ENCODE measurements around the gene HSPA9.

Gene HSPA9

DNA sequence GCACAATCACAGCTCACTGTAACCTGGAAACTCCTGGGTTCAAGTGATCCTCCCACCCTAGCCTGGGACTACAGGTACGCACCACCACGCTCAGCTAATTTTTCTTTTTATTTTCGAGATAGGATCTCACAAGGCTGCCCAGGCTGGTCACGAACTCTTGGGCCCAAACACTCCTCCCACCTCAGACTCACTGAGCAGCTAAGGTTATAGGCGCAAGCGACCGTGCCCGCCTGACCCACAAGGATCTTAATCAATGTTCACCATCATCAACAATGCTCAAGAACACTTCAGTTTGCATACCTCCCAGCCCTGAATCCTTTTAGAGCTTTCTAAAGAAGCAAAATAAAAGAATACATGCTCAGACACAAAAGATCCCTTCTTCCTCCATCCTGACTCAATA, 45.4 kb downstream of the HSPA9 start:
- Histone ChIP-seq H3K36me3 (ENCODE audit: control insufficient read depth in 1 of 2, insufficient read depth in 2 of 2, low read length in 2 of 2) (peaks cover 7 to 8% of the 10 kb centered on the region in 2 experiments), H4K12ac (ENCODE audit: low read depth, low read length) (no peak overlapping the region), H3K4me3 (ENCODE audit: low read depth, low read length) (no peak overlapping the region), H2BK12ac (ENCODE audit: low read length) (no peak overlapping the region), H4K8ac (ENCODE audit: low read depth, low read length) (no peak overlapping the region), H3K23ac (ENCODE audit: low read length) (no peak overlapping the region), H3K27ac (ENCODE audit: low read depth, low read length) (no peak overlapping the region), H2BK120ac (ENCODE audit: insufficient read depth, low read length, poor library complexity) (no peak overlapping the region), H3K9me3 (ENCODE audit: insufficient read depth, low read depth, low read length) (no peaks in the 10 kb centered on the region), H3K79me1 (ENCODE audit: low read length) (no peaks in the 10 kb centered on the region), H3K27me3 (ENCODE audit: insufficient read depth, low read length) (no peaks in the 10 kb centered on the region), H3K18ac (ENCODE audit: low read length) (no peak overlapping the region), H2BK5ac (ENCODE audit: low read depth, low read length, poor library complexity) (no peak overlapping the region), H2AFZ (ENCODE audit: insufficient read depth, low read length, poor library complexity) (no peak overlapping the region), H4K91ac (ENCODE audit: low read depth, low read length) (no peak overlapping the region), H3K4ac (ENCODE audit: low read depth, low read length) (no peak overlapping the region), H3K79me2 (ENCODE audit: control insufficient read depth, insufficient read depth, low read length, poor library complexity) (peaks cover 3% of the 10 kb centered on the region), H2AK5ac (ENCODE audit: low read length) (no peak overlapping the region), H3K9ac (ENCODE audit: low read length) (no peak overlapping the region), H3K4me2 (ENCODE audit: low read length) (no peak overlapping the region), H3K4me1 (ENCODE audit: control insufficient read depth in 1 of 2, insufficient read depth in 2 of 2, low read length in 2 of 2) (peaks cover 0 to 4% of the 10 kb centered on the region in 2 experiments), H3K14ac (ENCODE audit: low read length) (no peak overlapping the region)
- WGBS (ENCODE audit: extremely low coverage, insufficient coverage, insufficient read length): no CpG with 5 or more reads among the region's 8 CpGs
- no peak for DNase-seq

GRCh38 chr5:138528744-138529469, 46.3 kb downstream of the HSPA9 start:
- Histone ChIP-seq H2BK5ac (ENCODE audit: low read depth, low read length, poor library complexity) (no peak overlapping the region), H3K9ac (ENCODE audit: low read length) (no peak overlapping the region), H3K4ac (ENCODE audit: low read depth, low read length) (no peak overlapping the region), H4K8ac (ENCODE audit: low read depth, low read length) (no peak overlapping the region), H3K36me3 (ENCODE audit: control insufficient read depth in 1 of 2, insufficient read depth in 2 of 2, low read length in 2 of 2) (peaks cover 8 to 9% of the 10 kb centered on the region in 2 experiments), H3K27me3 (ENCODE audit: insufficient read depth, low read length) (no peaks in the 10 kb centered on the region), H3K27ac (ENCODE audit: low read depth, low read length) (peak overlapping the region; percentile 40), H2AFZ (ENCODE audit: insufficient read depth, low read length, poor library complexity) (no peak overlapping the region), H4K12ac (ENCODE audit: low read depth, low read length) (no peak overlapping the region), H2AK5ac (ENCODE audit: low read length) (no peak overlapping the region), H3K4me3 (ENCODE audit: low read depth, low read length) (no peak overlapping the region), H2BK12ac (ENCODE audit: low read length) (no peak overlapping the region), H2BK120ac (ENCODE audit: insufficient read depth, low read length, poor library complexity) (no peak overlapping the region), H4K91ac (ENCODE audit: low read depth, low read length) (no peak overlapping the region), H3K4me1 (ENCODE audit: control insufficient read depth in 1 of 2, insufficient read depth in 2 of 2, low read length in 2 of 2) (peaks cover 0 to 8% of the 10 kb centered on the region in 2 experiments), H3K14ac (ENCODE audit: low read length) (no peak overlapping the region), H3K9me3 (ENCODE audit: insufficient read depth, low read depth, low read length) (no peaks in the 10 kb centered on the region), H3K4me2 (ENCODE audit: low read length) (no peak overlapping the region), H3K79me1 (ENCODE audit: low read length) (no peaks in the 10 kb centered on the region), H3K23ac (ENCODE audit: low read length) (no peak overlapping the region), H3K79me2 (ENCODE audit: control insufficient read depth, insufficient read depth, low read length, poor library complexity) (peaks cover 5% of the 10 kb centered on the region), H3K18ac (ENCODE audit: low read length) (no peak overlapping the region)
- no CpG with 5 or more reads among the region's 7 CpGs for WGBS (ENCODE audit: extremely low coverage, insufficient coverage, insufficient read length)
- no peak for DNase-seq

DNA sequence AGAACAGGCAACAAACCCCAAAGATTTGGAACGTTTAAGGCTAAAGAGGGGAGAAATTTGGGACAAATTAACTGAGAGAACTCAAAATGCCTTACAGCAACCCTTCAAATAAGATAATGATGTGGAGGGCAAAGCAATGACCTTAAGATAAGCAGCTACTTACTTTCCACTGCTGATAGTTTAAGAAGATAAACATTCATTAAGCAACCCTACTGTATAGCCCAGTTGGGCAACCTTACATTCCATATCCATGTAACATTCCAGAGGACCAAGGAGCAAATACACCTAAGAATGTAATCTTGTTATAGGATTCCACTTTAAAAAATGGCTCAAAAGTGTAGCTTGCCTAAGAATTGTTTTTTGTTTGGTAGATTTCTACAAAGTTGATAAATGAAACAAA, 47.0 kb downstream of the HSPA9 start:
- Histone ChIP-seq H3K27ac (ENCODE audit: low read depth, low read length) (peak overlapping the region; percentile 48), H3K27me3 (ENCODE audit: insufficient read depth, low read length) (no peaks in the 10 kb centered on the region), H3K79me1 (ENCODE audit: low read length) (no peaks in the 10 kb centered on the region), H3K23ac (ENCODE audit: low read length) (no peak overlapping the region), H2BK5ac (ENCODE audit: low read depth, low read length, poor library complexity) (no peak overlapping the region), H3K4me1 (ENCODE audit: control insufficient read depth in 1 of 2, insufficient read depth in 2 of 2, low read length in 2 of 2) (peaks cover 0 to 11% of the 10 kb centered on the region in 2 experiments), H4K8ac (ENCODE audit: low read depth, low read length) (no peak overlapping the region), H4K91ac (ENCODE audit: low read depth, low read length) (no peak overlapping the region), H3K36me3 (ENCODE audit: control insufficient read depth in 1 of 2, insufficient read depth in 2 of 2, low read length in 2 of 2) (peaks cover 7% of the 10 kb centered on the region in 2 experiments), H3K4ac (ENCODE audit: low read depth, low read length) (no peak overlapping the region), H2BK12ac (ENCODE audit: low read length) (no peak overlapping the region), H3K4me2 (ENCODE audit: low read length) (peak overlapping the region; percentile 46), H3K4me3 (ENCODE audit: low read depth, low read length) (no peak overlapping the region), H3K79me2 (ENCODE audit: control insufficient read depth, insufficient read depth, low read length, poor library complexity) (peaks cover 4% of the 10 kb centered on the region), H2AFZ (ENCODE audit: insufficient read depth, low read length, poor library complexity) (no peak overlapping the region), H2AK5ac (ENCODE audit: low read length) (no peak overlapping the region), H2BK120ac (ENCODE audit: insufficient read depth, low read length, poor library complexity) (no peak overlapping the region), H3K9ac (ENCODE audit: low read length) (no peak overlapping the region), H3K14ac (ENCODE audit: low read length) (no peak overlapping the region), H3K9me3 (ENCODE audit: insufficient read depth, low read depth, low read length) (no peaks in the 10 kb centered on the region), H4K12ac (ENCODE audit: low read depth, low read length) (no peak overlapping the region), H3K18ac (ENCODE audit: low read length) (no peak overlapping the region)
- WGBS (ENCODE audit: extremely low coverage, insufficient coverage, insufficient read length): no CpG with 5 or more reads among the region's 1 CpG
- DNase-seq: peak; percentile 52 to 91

GRCh38 chr5:138527170-138527569, 48.0 kb downstream of the HSPA9 start:
- H2BK120ac ChIP-seq (ENCODE audit: insufficient read depth, low read length, poor library complexity): no peak overlapping the region
- no peak overlapping the region for H3K9ac ChIP-seq (ENCODE audit: low read length)
- H3K4ac ChIP-seq (ENCODE audit: low read depth, low read length): peak overlapping the region; percentile 12
- H4K8ac ChIP-seq (ENCODE audit: low read depth, low read length): no peak overlapping the region
- H3K4me1 ChIP-seq (ENCODE audit: control insufficient read depth in 1 of 2, insufficient read depth in 2 of 2, low read length in 2 of 2): peaks cover 0 to 11% of the 10 kb centered on the region in 2 experiments
- no peak for DNase-seq
- H3K27me3 ChIP-seq (ENCODE audit: insufficient read depth, low read length): no peaks in the 10 kb centered on the region
- no CpG with 5 or more reads among the region's 1 CpG for WGBS (ENCODE audit: extremely low coverage, insufficient coverage, insufficient read length)
- H3K79me2 ChIP-seq (ENCODE audit: control insufficient read depth, insufficient read depth, low read length, poor library complexity): peaks cover 4% of the 10 kb centered on the region
- H3K79me1 ChIP-seq (ENCODE audit: low read length): no peaks in the 10 kb centered on the region
- H4K91ac ChIP-seq (ENCODE audit: low read depth, low read length): no peak overlapping the region
- H3K27ac ChIP-seq (ENCODE audit: low read depth, low read length): no peak overlapping the region
- H4K12ac ChIP-seq (ENCODE audit: low read depth, low read length): no peak overlapping the region
- H3K14ac ChIP-seq (ENCODE audit: low read length): no peak overlapping the region
- H2AK5ac ChIP-seq (ENCODE audit: low read length): no peak overlapping the region
- H2BK12ac ChIP-seq (ENCODE audit: low read length): no peak overlapping the region
- peaks cover 6 to 10% of the 10 kb centered on the region in 2 experiments for H3K36me3 ChIP-seq (ENCODE audit: control insufficient read depth in 1 of 2, insufficient read depth in 2 of 2, low read length in 2 of 2)
- no peak overlapping the region for H3K4me3 ChIP-seq (ENCODE audit: low read depth, low read length)
- no peaks in the 10 kb centered on the region for H3K9me3 ChIP-seq (ENCODE audit: insufficient read depth, low read depth, low read length)
- no peak overlapping the region for H2BK5ac ChIP-seq (ENCODE audit: low read depth, low read length, poor library complexity)
- no peak overlapping the region for H2AFZ ChIP-seq (ENCODE audit: insufficient read depth, low read length, poor library complexity)
- H3K18ac ChIP-seq (ENCODE audit: low read length): no peak overlapping the region
- no peak overlapping the region for H3K4me2 ChIP-seq (ENCODE audit: low read length)
- H3K23ac ChIP-seq (ENCODE audit: low read length): no peak overlapping the region

Data from trophoblast cell (in vitro differentiated cells and primary cell).